SU-DHL-6 (cell line): ENCODE results near the gene SMYD1.

Source experiments
- H2AFZ ChIP-seq: fragments of 200-600 bp; sonication (generic); 2 replicates; pipeline ENCODE4 v1.6.1; 2014; ENCODE audit warnings: low read depth, mild to moderate bottlenecking, moderate library complexity, mixed read lengths, antibody characterized with exemption, low read length; ENCODE audit not compliant: severe bottlenecking
- H3F3A ChIP-seq: fragments of 200-600 bp; shearing (Covaris generic); 2 replicates; pipeline ENCODE4 v1.6.0; 2016; ENCODE audit warnings: antibody characterized with exemption, mild to moderate bottlenecking; ENCODE audit not compliant: insufficient read depth
- H3K27ac ChIP-seq: fragments of 200-600 bp; sonication (generic); 2 replicates; pipeline ENCODE4 v1.5.1; 2016; ENCODE audit warnings: low read depth, mild to moderate bottlenecking, low read length, moderate library complexity, mixed read lengths
- H3K27me3 ChIP-seq: fragments of 200-600 bp; sonication (generic), shearing (Covaris generic); 2 replicates; pipeline ENCODE4 v1.6.0; 2014; ENCODE audit warnings: mild to moderate bottlenecking, low read length
- H3K36me3 ChIP-seq: fragments of 200-600 bp; sonication (generic); 2 replicates; pipeline ENCODE4 v1.6.1; 2014; ENCODE audit warnings: mild to moderate bottlenecking, low read length, mixed read lengths
- H3K4me2 ChIP-seq: fragments of 300-600, 200-600 bp; shearing (Covaris generic), sonication (generic); 2 replicates; pipeline ENCODE4 v1.6.0; 2014; ENCODE audit warnings: low read length, low read depth, mild to moderate bottlenecking; ENCODE audit not compliant: poor library complexity, severe bottlenecking
- H3K4me3 ChIP-seq: fragments of 200-600 bp; sonication (generic); 2 replicates; pipeline ENCODE4 v1.5.1; 2014; ENCODE audit warnings: antibody characterized with exemption, low read length, mild to moderate bottlenecking, mixed read lengths; ENCODE audit not compliant: insufficient read depth, poor library complexity, severe bottlenecking
- H3K79me2 ChIP-seq: fragments of 200-600 bp; sonication (generic); 2 replicates; pipeline ENCODE4 v1.6.1; 2014; ENCODE audit warnings: mild to moderate bottlenecking, low read length, moderate library complexity; ENCODE audit not compliant: insufficient read depth
- H3K9ac ChIP-seq: fragments of 200-600 bp; sonication (generic); 2 replicates; pipeline ENCODE4 v1.7.0; 2014; ENCODE audit warnings: mild to moderate bottlenecking, low read length
- H3K9me2 ChIP-seq: fragments of 200-600 bp; sonication (generic); replicated peaks from 2 replicates; pipeline ENCODE4 v1.6.1; 2014; ENCODE audit warnings: low read length; ENCODE audit not compliant: insufficient read depth
- H3K9me3 ChIP-seq: fragments of 200-600 bp; sonication (generic); 2 replicates; pipeline ENCODE4 v1.6.1; 2014; ENCODE audit warnings: low read length, mixed read lengths; ENCODE audit not compliant: insufficient read depth
- H4K20me1 ChIP-seq: fragments of 200-600 bp; sonication (generic); 2 replicates; pipeline ENCODE4 v1.6.1; 2014; ENCODE audit warnings: low read depth, mild to moderate bottlenecking, antibody characterized with exemption, low read length, moderate library complexity, mixed read lengths
- EZH2phosphoT487 ChIP-seq: fragments of 200-600 bp; sonication (generic), shearing (Covaris generic); conservative IDR thresholded peaks from 2 replicates; pipeline ENCODE4 v1.6.1; 2018; ENCODE audit warnings: mild to moderate bottlenecking, antibody characterized with exemption, low read length, moderate library complexity, mixed read lengths
- TF ChIP-seq, protein P1 (sequence below): fragments of 200-600 bp; sonication (generic); IDR thresholded peaks from one replicate; pipeline ENCODE4 v1.5.1; 2017; ENCODE audit warnings: antibody characterized with exemption, mild to moderate bottlenecking, low read length, moderate library complexity; ENCODE audit not compliant: insufficient read depth, poor library complexity, severe bottlenecking

SMYD1 gene

DNA sequence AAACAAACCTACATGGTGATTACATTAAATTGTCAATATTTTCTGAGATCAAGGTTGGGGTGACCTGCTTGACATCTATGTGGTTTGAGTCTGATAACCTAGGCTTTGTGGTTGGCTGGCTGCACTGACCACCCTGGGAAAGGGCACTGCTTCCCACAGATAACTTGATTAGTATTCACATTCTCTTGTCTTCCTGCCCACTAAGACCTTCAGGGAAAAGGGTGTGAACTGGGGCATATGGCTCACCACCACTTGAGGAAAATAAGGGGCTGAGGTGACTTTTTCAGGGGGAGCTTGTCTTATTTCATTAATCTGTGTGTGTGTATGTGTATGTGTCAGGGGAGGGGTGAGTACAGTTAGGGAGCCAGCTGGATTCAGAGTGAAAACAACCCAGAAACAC, 1.5 kb downstream of the SMYD1 start:
- Histone ChIP-seq H3K4me3 (no peak overlapping the region), H3K36me3 (no peaks in the 10 kb centered on the region), H3K4me2 (no peak overlapping the region), H3K27me3 (no peaks in the 10 kb centered on the region), H2AFZ (no peak overlapping the region), H3K9me3 (no peaks in the 10 kb centered on the region), H3K9me2 (no peaks in the 10 kb centered on the region), H3K27ac (no peak overlapping the region), H4K20me1 (no peaks in the 10 kb centered on the region), H3K9ac (no peak overlapping the region), H3K79me2 (no peaks in the 10 kb centered on the region), H3F3A (no peaks in the 10 kb centered on the region)
- no peak for TF ChIP-seq EZH2phosphoT487
- TF ChIP-seq, protein P1, sequence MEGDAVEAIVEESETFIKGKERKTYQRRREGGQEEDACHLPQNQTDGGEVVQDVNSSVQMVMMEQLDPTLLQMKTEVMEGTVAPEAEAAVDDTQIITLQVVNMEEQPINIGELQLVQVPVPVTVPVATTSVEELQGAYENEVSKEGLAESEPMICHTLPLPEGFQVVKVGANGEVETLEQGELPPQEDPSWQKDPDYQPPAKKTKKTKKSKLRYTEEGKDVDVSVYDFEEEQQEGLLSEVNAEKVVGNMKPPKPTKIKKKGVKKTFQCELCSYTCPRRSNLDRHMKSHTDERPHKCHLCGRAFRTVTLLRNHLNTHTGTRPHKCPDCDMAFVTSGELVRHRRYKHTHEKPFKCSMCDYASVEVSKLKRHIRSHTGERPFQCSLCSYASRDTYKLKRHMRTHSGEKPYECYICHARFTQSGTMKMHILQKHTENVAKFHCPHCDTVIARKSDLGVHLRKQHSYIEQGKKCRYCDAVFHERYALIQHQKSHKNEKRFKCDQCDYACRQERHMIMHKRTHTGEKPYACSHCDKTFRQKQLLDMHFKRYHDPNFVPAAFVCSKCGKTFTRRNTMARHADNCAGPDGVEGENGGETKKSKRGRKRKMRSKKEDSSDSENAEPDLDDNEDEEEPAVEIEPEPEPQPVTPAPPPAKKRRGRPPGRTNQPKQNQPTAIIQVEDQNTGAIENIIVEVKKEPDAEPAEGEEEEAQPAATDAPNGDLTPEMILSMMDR, result no peak

DNA sequence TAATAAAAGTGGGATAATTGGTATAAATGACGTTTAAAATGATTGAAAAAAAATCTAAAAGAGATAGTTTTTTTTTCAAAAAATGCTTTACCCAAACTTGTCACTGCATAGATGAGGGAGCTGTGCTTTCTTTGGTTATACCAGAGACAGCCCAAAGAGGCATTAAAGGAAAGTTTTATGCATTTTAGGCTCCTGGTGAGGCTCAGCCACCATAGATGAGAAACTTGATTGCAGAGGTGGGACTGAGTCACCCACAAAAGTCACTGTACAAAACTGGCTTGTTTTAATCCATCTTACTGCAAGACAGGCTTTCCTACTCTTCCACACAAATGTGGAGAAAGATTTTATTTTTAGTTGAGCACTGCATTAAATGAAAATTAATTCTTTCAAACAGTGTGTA, 2.4 kb downstream of the SMYD1 start:
- H3K4me2 ChIP-seq, result no peak overlapping the region
- H3F3A ChIP-seq, result no peaks in the 10 kb centered on the region
- H2AFZ ChIP-seq, result no peak overlapping the region
- no peaks in the 10 kb centered on the region for H3K36me3 ChIP-seq
- H4K20me1 ChIP-seq, result no peaks in the 10 kb centered on the region
- no peak for TF ChIP-seq EZH2phosphoT487
- TF ChIP-seq, protein P1, result no peak
- H3K9me3 ChIP-seq, result no peaks in the 10 kb centered on the region
- H3K79me2 ChIP-seq, result no peaks in the 10 kb centered on the region
- no peaks in the 10 kb centered on the region for H3K27me3 ChIP-seq
- no peak overlapping the region for H3K9ac ChIP-seq
- H3K4me3 ChIP-seq, result no peak overlapping the region
- no peaks in the 10 kb centered on the region for H3K9me2 ChIP-seq
- no peak overlapping the region for H3K27ac ChIP-seq

DNA sequence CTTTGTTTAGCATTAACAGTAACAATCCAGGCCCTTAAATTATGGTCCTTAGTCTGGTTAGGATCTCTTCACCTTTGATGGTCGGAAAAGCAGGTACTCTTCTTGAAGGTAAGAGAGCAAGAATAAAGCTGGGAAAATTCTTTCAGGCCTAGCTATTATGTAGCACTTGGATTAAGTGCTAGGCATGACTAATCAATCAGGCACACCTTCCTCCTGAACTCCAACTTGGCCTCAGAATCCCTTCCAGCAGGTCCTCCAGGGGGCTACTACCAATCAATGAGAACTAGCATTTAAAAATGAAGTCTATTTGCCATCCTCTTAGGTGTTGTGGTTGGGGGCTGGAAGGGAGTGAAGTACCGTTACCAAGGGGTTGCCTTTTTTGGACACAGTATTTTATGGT, 3.7 kb downstream of the SMYD1 start:
- H3K9me2 ChIP-seq, result no peaks in the 10 kb centered on the region
- no peaks in the 10 kb centered on the region for H3K27me3 ChIP-seq
- H2AFZ ChIP-seq, result no peak overlapping the region
- H4K20me1 ChIP-seq, result no peaks in the 10 kb centered on the region
- no peaks in the 10 kb centered on the region for H3K9me3 ChIP-seq
- no peaks in the 10 kb centered on the region for H3K79me2 ChIP-seq
- TF ChIP-seq, protein P1, result no peak
- no peak for TF ChIP-seq EZH2phosphoT487
- no peak overlapping the region for H3K4me2 ChIP-seq
- H3F3A ChIP-seq, result no peaks in the 10 kb centered on the region
- H3K9ac ChIP-seq, result no peak overlapping the region
- H3K36me3 ChIP-seq, result no peaks in the 10 kb centered on the region
- H3K27ac ChIP-seq, result no peak overlapping the region
- H3K4me3 ChIP-seq, result no peak overlapping the region
